Retina (tissue), 1 donor: ENCODE data around the gene SCARB2.
A peak's percentile ranks its signal among the peaks of the same experiment; 100 is the strongest.

Experiments
- DNase-seq: peaks from one replicate; pipeline ENCODE4 v3.0.0-alpha.2; 2016

SCARB2 gene

DNA sequence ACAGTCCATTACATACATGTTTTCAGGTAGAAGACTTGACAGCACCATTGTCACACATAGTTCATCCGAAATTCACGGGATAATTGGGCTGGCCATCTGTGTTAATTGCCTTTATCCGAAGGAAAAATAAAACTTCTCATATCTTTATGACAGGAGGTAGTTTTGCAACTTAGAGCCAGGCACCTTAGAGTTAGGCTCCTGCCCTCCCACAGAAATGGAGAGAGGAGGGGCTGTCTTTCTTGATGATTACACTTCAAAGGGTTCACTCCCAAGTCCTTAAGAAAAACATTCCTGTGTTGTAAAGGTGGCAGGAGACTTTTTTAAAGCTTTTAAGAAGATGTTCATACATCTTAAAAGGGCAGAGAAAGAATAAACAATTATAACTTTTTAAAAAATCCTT is 10.5 kb upstream of the SCARB2 start:
- DNase-seq, result no peak

DNA sequence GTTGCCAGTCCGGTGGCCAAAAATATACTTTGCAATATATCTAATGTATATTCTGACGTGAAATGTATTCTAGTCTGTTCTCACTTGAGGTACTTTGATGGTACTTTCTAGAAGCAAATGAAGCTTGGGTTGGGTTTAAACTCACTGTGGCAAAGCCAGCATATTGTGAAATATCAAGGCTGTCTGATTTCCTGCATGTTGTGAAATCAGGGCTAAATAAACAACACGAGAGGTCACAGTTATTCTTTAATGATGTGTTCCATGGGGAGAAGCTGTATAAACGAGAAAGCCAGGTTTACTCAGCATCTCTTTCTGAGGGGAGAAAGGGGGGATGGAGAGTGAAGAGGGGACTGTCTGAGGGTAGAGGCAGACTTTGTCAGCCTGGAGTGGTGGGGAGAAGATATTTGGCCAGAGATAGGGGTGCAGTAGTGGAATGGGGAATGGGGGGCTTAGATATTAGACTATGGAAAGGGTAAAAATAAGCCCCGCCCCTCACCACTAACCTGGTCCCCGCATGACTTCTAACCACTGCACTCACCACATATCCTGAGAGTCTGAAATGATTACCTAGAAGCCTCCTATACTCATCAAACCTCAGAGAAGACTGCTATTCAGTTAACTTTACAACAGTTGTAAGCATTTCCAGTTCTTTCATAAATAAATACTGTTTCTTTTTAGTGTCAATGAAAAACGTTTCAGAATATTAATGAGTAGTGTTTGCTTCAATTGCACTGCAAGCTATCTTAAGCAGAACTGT is 5.9 kb upstream of the SCARB2 start:
- DNase-seq, result no peak

DNA sequence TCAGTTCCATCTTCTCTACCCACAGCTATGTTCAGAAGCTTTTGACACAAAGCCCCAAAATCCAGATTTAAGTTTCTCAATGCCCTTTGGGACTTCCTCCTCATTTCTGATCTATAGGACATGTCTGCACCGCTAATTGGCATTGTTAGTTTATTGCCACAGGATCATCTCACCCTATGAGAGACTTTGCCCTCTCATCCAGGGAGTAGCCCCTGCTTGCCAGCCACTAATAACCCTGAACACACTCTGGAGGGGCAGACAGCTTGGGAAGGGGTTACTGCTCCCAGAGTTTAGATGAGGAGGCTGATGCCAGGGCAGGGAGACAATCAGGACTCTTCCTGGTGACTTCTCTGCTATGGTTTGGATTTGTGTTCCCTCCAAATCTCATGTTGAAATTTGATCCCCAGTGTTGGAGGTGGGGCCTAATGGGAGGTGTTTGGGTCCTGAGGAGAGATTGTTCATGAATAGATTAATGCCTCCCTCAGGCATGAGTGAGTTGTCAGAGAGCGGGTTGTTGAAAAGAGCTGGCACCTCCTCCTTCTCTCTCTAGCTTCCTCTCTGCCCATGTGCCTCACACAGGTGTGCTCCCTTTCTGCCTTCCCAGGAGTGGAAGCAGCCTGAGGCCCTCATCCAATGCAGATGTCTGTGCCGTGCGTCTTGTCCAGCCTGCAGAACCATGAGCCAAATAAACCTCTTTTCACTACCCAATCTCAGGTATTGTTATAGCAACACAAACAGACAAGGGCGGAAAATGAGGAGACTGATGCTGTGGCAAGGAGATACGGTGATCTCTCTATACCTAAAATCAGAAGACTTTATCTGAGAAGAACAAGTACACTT is 3.6 kb upstream of the SCARB2 start:
- DNase-seq, result no peak

DNA sequence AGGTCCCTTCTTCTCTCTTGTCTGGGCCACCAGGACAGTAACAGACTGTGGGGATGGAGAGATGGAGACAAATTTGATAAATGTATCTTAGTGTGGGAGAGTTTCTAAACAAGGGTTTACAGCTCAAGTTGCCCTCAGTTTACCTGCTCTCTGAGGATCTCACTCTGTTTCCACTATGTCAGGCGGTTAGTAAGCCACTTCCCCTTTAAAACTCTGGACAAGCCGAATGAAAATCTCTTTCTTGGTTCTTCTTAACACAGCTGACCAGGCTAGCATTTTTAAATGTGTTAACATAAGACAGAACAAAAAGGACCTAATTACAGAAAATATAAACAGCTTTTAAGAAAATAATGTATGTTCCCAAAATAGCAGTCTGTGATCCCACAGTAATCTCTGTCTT is 2.9 kb upstream of the SCARB2 start:
- DNase-seq, result no peak

DNA sequence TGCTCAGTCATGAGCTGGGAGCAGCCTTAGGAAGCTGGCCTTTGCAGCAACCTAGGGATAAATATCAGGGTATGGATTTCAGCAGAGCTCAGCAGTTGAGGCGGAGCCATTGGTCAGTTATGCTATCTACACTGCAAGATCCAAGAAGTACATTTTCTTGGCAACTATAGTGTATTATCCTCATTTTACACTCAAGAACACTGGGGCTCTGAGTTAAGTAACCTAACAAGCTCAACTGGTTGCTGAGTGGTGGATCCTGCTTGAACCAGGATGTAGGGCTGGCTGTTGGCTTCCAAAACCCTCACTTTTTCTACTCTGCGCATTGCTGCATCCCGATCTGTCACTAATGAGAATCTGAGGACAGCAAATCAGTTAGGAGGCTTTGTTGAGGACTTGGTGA is 1.5 kb upstream of the SCARB2 start:
- no peak for DNase-seq

DNA sequence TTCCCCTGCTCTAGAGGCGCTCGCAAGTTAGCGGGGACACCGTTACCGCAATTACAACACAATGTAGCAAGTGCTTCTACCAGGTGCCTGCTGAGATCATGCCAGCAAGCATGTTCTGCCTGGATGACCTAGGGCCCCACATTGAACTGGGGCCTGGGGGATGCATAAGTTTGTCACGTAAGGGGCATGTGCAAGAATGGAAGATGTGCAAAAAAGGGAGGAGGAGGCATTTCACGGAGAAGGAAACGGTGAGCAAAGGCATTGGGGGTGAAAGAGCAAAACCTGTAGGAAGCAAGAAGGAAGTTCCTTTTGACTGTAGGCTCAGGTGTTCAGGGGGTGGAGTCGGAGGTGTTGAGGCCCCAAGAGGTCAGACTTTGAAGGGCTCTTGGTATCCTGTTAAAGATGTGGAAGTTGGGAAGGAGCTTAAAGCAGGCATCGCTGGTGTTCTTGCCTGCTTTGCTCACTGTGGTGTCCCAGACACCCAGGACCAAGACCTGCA is 602 bp upstream of the SCARB2 start:
- no peak for DNase-seq

DNA sequence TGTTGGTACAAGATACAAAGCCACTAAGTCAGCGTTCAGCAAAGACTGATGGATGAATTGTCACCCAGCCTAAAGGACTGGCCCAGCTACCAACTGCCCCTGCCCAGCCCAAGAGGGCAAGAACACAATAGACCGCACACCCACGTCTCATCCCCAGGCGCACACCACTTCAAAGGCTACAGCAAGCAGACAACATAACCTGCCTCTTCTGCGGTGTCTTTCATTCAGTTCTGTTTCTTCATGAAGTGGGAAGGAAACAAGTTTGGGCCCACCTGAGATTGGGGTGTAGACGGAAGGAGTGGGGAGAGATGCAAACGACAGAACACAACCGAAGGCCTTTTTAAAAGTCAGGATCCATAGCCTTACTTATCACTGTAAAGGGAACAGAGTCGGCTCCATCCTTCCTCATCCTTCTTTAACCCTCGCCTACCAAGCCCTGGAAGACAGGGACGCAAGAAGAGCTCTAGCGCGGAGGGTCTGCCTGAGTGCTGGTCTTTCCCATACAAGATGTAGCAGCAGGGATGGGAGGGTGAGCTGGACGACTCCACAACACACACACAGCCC is 691 bp downstream of the SCARB2 start:
- peak; percentile 94 for DNase-seq

DNA sequence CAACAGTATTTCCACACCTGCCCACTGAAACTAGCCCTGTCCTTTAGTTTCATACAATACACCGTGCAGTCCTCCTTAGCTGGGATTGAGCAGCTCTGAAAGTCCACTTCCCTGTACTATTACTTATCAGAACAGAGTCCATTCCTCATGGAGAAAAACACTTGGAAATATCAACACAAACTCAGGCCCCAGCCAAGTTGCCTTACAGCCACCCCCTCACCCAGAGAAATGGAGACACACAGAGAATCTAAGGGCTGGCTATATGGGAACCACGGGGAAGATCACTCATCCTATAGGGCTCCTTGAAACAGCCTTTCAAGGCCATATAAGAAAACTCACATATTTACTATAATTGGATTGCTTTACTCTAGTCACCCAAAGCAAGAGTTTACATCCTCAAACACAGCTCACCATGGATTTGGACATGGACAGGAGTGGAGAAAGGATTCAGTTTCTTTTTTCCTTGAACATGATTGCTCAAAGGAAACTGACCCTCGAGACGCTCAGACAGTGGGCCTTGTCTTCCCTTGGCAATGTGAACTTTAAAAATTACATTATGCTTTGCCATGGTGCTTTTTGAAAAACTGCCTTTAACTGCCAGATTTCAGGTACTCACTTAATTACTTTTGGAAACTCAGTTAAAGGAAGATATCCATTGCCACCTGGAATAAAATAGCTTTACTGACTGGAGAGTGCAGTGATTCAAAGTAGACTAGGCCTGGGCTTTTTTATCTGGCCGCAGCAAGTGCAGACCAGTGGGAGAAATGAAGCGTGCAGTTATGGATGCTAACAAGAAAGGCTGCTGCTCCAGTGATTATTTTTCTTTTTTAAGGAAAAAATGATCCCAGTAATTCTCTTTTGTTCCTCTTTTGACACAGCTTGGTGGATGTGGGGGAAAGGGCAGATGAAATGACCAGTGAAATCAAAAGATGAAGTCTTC is 1.6 kb downstream of the SCARB2 start:
- peak; percentile 35 for DNase-seq

DNA sequence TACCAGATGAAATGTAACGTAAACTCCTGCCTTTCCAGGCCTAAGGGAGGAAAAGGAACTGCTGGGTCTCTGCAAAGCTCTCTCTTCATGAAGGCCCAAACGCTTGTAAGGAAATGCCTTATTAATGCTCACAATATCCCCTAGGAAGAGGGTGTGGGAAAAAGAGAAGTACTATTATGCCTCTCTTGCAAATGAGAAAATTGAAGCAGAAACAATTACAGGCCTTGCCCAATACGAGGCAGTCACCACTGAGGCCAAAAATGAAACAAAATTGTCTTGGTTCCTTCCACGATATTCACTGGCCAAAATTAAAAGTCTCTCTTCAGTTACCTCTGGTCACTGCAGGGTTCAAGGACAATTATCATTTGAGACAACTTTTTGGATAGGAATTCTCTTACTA is 3.2 kb downstream of the SCARB2 start:
- no peak for DNase-seq

DNA sequence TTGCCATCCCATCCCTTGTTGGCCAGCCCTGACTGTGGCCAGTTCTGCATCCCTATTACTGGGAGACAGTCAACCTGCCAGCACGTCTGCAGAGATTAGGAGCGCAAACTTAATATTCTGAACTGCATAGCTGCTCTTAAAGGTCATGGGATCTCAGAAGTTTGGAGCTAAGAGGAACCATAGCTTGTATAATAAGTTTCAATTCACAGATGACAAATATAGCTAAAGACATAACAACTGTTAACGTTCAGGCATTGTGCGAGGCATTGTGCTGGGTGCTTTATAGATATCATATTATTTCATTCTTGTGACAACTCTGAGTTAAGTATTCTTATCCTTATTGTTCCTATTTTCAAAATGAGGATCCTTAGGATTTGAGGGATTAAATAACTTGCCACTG is 3.7 kb downstream of the SCARB2 start:
- DNase-seq, result no peak

DNA sequence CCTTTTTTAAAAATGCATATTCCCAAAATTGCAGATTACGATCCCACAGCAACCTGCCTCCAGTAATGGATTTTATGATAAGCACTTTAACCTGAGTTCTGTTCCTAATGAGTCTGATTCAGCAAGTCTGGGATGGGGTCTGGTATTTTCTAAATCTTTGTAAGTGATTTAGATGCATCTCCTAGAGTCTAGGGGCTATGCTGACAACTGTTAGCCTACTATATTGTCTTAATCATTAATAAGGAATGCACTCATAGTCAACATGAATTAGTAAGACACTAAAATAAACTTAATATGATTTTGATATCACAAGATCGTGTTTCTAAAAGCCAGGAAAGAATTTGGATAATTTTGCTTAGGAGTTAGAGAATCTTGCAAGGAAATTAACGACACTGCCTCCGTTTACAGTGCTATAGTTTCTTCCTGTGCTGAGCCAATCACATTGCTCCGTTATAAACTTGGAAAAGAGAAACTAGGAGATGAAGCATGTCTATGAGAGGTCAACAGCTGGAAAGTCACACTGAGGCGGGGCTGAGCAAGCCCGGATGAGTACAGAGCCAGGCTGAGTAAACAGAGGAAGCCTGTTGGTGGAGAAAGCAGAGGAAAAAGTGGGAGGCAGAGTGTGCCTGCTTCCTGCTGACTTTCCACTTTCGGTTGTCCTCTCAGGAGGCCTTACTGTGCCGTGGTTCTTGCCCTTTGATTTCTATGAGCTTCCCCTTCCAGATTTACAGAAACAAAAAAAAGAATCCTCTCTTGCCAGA is 5.4 kb downstream of the SCARB2 start:
- DNase-seq, result no peak

DNA sequence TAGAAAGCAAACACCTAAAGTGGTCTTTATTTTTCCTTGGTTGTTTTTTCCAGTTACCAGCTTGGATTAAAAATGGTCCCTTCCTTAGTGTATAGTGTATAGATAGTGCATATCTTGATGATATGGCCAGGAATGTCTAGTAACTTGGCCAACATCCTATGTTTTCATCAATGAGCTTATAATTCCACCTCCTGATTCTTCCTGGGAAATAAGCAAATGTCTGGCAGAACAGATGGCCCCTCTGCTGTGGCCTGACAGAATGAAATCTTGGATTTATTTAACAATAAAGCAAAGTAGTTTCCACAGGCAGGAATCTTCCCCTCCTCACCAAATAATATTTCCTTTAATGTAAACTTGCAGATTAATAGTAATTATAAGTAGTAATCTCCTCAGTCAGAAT is 6.1 kb downstream of the SCARB2 start:
- no peak for DNase-seq

DNA sequence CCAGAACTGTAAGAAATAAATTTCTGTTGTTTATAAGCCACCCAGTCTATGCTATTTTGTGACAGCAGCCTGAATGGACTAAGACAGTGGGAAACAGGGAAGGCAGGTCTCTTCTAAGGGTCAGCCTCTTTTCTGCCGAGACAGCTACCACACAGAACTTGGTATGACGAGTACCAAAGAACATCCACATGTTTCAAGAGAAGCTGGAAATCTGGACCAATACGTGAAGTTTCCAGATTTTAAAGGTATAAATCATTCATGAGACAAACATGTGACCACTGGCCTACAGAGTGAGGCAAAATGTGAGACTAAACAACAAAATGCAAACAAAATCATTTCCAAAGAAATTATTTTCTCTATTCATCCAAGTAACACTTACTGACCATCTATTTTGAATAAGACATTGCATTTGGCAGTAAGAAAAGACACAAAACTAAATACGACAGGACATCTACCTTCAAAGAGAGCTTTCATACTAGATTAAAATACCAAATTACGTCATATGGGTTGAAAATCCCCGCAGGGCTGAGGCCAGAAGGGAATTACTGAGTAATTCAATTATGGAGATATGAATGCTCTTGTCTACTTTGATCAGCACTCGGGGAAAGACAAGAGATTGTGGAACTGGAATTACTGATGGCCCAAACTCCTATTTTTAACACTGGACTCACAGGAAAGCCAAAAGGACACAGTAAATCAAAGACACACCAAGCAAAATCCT is 7.2 kb downstream of the SCARB2 start:
- peak; percentile 71 for DNase-seq

DNA sequence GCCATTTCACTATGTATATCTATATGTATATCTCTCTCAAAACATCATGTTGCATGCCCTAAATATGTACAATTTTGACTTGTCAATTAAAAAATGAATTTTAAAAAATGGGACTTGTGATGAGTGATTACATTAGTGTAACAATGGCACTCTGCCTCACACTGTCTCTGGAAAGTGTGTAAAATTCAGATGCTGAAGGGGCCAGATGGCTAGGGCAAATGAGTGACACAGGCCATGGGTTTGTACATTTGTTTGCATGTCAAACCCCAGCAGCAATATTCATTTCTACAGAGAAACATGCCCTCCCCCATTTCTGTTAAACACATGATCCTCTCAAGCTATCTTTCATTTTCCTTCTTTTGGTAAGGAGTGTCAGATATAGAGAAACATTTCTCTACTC is 8.1 kb downstream of the SCARB2 start:
- DNase-seq, result no peak

DNA sequence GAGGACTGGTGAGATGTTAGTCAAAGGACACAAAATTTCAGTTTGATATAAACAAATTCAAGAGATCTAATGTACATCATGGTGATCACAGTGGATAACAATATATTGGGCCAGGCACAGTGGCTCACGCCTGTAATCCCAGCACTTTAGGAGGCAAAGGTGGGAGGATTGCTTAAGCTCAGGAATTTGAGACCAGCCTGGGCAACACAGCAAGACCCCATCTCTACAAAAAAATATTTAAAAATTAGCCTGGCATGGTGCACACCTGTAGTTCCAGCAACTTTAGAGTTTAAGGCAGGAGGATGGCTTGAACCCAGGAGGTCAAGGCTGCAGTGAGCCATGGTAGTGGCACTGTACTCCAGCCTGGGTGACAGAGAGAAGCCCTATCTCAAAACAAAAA is 8.7 kb downstream of the SCARB2 start:
- DNase-seq, result no peak

DNA sequence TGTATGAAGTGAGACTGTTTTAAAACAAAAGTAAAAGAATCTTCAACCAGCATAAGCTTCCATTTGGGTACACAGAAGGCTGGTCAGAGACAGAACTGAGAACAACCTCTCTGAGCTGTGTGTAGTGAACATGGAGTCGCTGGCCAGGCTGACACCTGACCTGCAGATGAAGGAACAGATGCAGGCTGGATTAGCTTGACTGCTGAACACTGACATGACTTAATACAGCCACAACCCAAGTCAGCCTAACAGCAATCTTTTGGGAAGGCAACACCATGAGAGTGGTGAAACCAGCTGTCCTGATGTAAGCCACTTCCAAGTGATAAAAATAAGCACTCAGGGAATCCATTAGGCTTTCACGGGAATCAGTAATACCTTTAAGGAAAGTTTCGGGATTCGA is 10.1 kb downstream of the SCARB2 start:
- DNase-seq, result no peak

DNA sequence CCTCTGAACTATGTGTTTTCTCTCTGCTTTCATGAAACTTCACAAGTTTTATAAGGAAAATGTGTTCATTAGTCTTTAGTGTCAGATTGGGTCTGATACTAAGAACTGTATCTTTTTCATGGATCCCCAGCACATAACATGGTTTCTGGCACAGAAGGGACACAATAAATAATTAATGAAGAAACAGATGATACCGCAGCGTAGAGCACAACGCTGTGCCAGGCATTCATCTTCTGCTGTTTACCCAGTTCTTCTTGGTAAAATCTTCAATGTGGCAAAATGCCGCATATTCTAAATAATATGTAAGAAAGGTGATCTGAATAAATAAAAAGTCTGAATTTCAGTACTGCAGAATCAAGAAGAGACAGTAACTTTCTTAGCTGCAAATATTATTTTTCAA is 12.3 kb downstream of the SCARB2 start:
- DNase-seq, result no peak

DNA sequence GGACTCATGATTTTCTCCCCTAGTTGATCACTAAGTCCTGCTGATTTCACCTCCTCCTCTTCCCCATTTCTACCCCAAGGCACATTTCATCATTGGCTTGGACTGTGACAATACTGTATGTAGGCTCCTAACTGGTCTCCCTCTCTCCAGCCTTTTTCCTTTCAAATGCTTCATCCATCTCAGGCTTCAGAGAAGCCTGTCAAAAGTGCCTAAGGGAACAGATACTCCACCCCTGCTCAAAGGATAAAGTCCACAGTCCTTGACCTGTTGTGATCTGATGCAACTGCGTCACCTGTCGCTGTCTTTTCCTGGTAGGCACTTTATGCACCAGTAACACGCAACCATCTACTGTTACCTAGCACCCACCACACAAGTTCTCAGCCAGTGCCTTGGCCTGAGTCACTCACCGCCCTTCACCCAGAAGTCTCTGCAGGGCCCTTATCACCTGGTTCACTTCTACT is 12.8 kb downstream of the SCARB2 start:
- no peak for DNase-seq

DNA sequence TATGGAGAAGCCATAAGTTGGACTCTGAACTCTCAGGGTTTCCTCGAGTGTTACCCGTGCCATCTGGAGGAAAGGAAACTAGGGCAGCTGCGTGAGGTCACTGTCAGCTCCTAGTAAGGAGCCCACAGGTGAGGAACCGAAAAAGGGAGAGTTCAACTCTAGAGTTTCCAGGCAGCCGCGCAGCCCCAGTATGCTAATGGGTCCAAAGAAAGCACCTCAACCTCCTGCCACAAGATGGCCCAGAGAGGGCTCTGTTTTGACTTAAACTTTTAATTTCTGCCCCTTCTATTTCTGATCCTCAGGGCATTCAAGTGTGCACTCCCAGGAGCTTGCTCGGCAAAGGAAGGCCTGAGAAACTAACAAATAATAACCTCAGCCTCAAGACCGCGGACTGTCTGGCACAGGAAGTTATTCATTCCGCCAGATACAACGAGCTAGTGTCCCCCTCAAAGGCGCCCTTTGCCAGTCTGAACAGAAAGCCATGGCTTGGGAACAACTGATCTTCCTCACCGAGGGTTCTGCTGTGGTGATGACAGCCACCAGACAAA is 13.9 kb downstream of the SCARB2 start:
- DNase-seq, result no peak

DNA sequence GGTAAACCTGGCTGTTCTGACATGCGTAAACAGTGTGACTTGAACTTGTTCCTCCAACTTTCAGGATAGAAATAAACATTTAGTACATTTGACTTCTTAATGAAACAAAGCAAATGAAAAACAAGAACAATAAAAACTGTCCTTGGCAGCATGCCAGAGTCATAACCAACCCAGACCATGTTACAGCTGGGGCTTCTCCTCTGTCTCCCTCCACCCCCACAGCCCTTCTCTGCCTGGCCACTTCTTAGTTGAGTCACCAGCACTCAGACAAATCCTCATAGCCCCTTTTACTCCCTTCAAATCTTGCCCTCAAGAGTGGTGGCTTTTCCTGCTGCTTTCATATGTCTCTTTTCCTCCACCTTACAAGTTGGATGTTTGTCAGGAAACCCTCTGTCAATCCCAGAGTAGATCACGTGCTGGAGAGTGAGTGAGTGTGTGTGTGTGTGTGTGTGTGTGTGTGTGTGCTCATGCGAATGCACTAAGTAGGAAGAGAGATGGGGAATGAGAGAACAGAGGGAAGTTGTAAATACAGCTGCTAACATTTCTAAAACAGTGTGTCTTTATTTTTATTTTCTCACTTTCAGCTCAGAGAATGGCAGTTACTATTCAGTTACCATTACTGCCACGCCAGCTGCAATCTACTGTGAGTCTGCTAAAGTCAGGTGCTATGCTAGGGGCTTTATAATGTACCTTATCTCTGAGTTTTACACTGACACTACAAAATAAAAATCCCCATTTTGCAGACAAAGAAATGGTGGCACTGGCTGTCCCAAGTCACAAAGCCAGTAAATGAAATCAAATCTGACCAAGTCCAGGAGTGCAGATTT is 15.0 kb downstream of the SCARB2 start:
- DNase-seq, result peak; percentile 91
